Measurements from ENCODE around the gene ABCA12. TPM values are rescaled to one million over a fixed set of nuclear protein-coding genes. Genes with fewer than 3 reads are reported as not detected.

Gene ABCA12
- total and polyA plus RNA-seq, 2 of the 8 experiments (the other 6 are each of a cell fraction or from before 2014, with no cell fraction given), result not detected

DNA sequence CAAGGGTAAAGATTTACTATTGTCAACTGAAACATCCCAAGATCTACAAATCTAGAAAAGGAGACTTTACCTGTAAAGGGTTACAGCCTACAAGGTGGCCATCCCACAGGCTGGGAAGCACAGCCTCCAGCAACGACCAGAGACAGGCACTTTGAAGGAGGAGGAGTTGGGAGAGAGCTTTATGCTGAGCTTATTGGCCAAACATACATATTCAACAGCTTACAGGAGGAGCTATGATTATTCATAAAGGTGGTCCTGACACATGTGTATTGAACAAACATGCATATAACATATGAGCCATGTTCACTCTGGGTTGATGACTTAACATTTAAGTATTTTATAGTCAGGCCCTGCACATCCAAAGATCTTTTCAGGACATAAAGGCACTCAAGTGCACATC, 11.1 kb upstream of the ABCA12 start (continued):
- no peak for TF ChIP-seq TBP (IDR thresholded peaks at IDR 0.05; ENCODE audit: low read depth, low read length)
- TF ChIP-seq, protein P1, sequence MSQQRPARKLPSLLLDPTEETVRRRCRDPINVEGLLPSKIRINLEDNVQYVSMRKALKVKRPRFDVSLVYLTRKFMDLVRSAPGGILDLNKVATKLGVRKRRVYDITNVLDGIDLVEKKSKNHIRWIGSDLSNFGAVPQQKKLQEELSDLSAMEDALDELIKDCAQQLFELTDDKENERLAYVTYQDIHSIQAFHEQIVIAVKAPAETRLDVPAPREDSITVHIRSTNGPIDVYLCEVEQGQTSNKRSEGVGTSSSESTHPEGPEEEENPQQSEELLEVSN (IDR thresholded peaks at IDR 0.05), result no peak
- TF ChIP-seq EP300 (IDR thresholded peaks at IDR 0.05; ENCODE audit: borderline replicate concordance in 1 of 2, low read depth in 2 of 2, low read length in 2 of 2), result no peak
- no peak for TF ChIP-seq SP4 (IDR thresholded peaks at IDR 0.05; ENCODE audit: low read length)
